ENCODE measurements around the gene SH2D3C. TPM values are rescaled to one million over a fixed set of nuclear protein-coding genes. Genes with fewer than 3 reads are reported as not detected.
"Not testable (repeated sequence)": the region's sequence is repeated elsewhere in the genome, so short reads cannot be mapped to it uniquely, and the experiment has no call there.

SH2D3C gene
- total RNA-seq, 4 donors from 2014 or later = 4.7 to 8.1 (median 5.2) TPM

GRCh38 chr9:127781806-127782205 is 3.3 kb upstream of the SH2D3C start:
- DNase-seq = no peak
- Histone ChIP-seq H3K27ac (no peak overlapping the region), H3K27me3 (no peaks in the 10 kb centered on the region), H3K4me1 (peaks cover 4 to 5% of the 10 kb centered on the region in 2 donors), H3K4me3 (no peak overlapping the region), H3K36me3 (no peaks in the 10 kb centered on the region), H3K9me3 (no peaks in the 10 kb centered on the region)
- ATAC-seq = no peak
- in situ Hi-C loops (cut with MboI; ENCODE audit: low sequenced_read_pairs in 4 of 4) (loop anchor here (5.0 to 10.0 kb wide), 2 partner anchors 45 to 47 kb away; partner anchors contain the start of gene TOR2A (in 4 of the 4)), intact Hi-C loops (cut with DNase I; ENCODE audit: low total_unique reads) (no loop called here)
- TF ChIP-seq CTCF (IDR thresholded peaks at IDR 0.05 in 4 of 5, conservative IDR thresholded peaks at IDR 0.05 in 1 of 5) = no peak
- TF ChIP-seq POLR2A (IDR thresholded peaks at IDR 0.05) = no peak

GRCh38 chr9:127780909-127781308 is 2.4 kb upstream of the SH2D3C start:
- H3K27ac ChIP-seq; H3K4me1 ChIP-seq; intact Hi-C loops (cut with DNase I; ENCODE audit: low total_unique reads): not testable (repeated sequence)

GRCh38 chr9:127780126-127780885 is 1.8 kb upstream of the SH2D3C start:
- Histone ChIP-seq H3K4me3 (no peak overlapping the region), H3K27me3 (no peaks in the 10 kb centered on the region), H3K4me1 (peaks cover 0 to 4% of the 10 kb centered on the region in 2 donors), H3K36me3 (no peaks in the 10 kb centered on the region), H3K27ac (no peak overlapping the region), H3K9me3 (no peaks in the 10 kb centered on the region)
- intact Hi-C loops (cut with DNase I; ENCODE audit: low total_unique reads) (no loop called here), in situ Hi-C loops (cut with MboI; ENCODE audit: low sequenced_read_pairs in 4 of 4) (loop anchor here (5.0 to 10.0 kb wide), 2 partner anchors 43 to 46 kb away; partner anchors contain the start of gene TOR2A (in 4 of the 4))
- ATAC-seq (no peak), DNase-seq (no peak)
- no peak for TF ChIP-seq POLR2A (IDR thresholded peaks at IDR 0.05)
- no peak for TF ChIP-seq CTCF (IDR thresholded peaks at IDR 0.05 in 4 of 5, conservative IDR thresholded peaks at IDR 0.05 in 1 of 5)

More at GRCh38 chr9:127780909-127781308, 2.4 kb upstream of the SH2D3C start:
- not testable (repeated sequence) for DNase-seq, H3K36me3 ChIP-seq, H3K27me3 ChIP-seq, H3K4me3 ChIP-seq, ATAC-seq, H3K9me3 ChIP-seq
- in situ Hi-C loops (cut with MboI; ENCODE audit: low sequenced_read_pairs in 4 of 4) = loop anchor here (5.0 to 10.0 kb wide), 2 partner anchors 44 to 46 kb away; partner anchors contain the start of gene TOR2A (in 4 of the 4)

- no peaks in the 10 kb centered on the region for H3K27me3 ChIP-seq
- TF ChIP-seq CTCF (IDR thresholded peaks at IDR 0.05 in 4 of 5, conservative IDR thresholded peaks at IDR 0.05 in 1 of 5) = no peak
- TF ChIP-seq POLR2A (IDR thresholded peaks at IDR 0.05) = no peak
- in situ Hi-C loops (cut with MboI; ENCODE audit: low sequenced_read_pairs in 4 of 4) = no loop called here
- DNase-seq = no peak
- intact Hi-C loops (cut with DNase I; ENCODE audit: low total_unique reads) = no loop called here
- ATAC-seq = peak in 1 of 2 donors; percentile 34
- H3K27ac ChIP-seq = peak overlapping the region; percentile 40 to 69 (median 54)
- no peak overlapping the region for H3K4me3 ChIP-seq
- H3K9me3 ChIP-seq = no peaks in the 10 kb centered on the region
- peaks cover 0 to 4% of the 10 kb centered on the region in 2 donors for H3K4me1 ChIP-seq
- H3K36me3 ChIP-seq = no peaks in the 10 kb centered on the region
Measured at GRCh38 chr9:127779136-127779981, 893 bp upstream of the SH2D3C start.

Measured in gastrocnemius medialis (tissue), 4 donors.